ENCODE results near the gene GBX2. TPM values are rescaled to one million over a fixed set of nuclear protein-coding genes. Genes with fewer than 3 reads are reported as not detected.

Gene GBX2
- total and polyA plus RNA-seq, 2 experiments from 2014 or later, result 0.99 to 1.3 TPM

Small RNA genes within 50 kb of the gene (small RNA-seq; reads per million reads assigned to genes)
- gene RF00019 (ENCODE audit: low replicate concordance) (not detected), gene RNU1-31P (ENCODE audit: low replicate concordance) (not detected)

Other genes with a start within 250 kb of the GBX2 start
- not detected in 2 replicates for gene ASB18, start 96.0 kb upstream of the GBX2 start, total RNA-seq (2014; rRNA removed; shearing (Covaris generic))
- gene ASB18, start 96.0 kb upstream of the GBX2 start, polyA plus RNA-seq (2016; fragmentation: Nextera tagmentation; extraction: Ambion mirVana), result not detected in 2 replicates